HG03175 (cell line): ENCODE measurements around the gene UBAP1L.
"Not testable (repeated sequence)": the region's sequence is repeated elsewhere in the genome, so short reads cannot be mapped to it uniquely, and the experiment has no call there.

Experiments used
- ATAC-seq: cut with Tn5 transposase; IDR thresholded peaks from one replicate; pipeline ENCODE4 v1.9.1; 2021; ENCODE audit warnings: mild to moderate bottlenecking, moderate library complexity; ENCODE audit not compliant: unreplicated experiment

UBAP1L gene

DNA sequence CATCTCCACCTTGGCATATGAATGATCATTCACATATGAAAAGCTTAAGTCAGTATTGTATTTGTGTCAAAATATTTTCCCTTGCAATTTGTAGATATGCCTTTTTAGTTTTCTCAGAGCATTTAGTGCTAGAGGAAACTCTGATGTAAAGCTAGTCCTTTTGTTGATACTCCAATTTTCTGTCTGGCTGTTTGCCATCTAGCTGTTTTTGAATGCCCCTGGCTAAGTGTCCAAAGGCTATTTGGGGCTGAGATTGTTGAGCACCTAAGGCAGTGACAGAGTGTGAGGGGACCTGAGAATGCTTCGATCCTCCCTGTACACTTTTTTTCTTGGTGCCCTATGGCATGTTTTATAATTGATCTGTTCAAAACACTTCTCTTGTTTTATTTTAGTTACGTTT lies 66.8 kb downstream of the UBAP1L start:
- ATAC-seq, result no peak

DNA sequence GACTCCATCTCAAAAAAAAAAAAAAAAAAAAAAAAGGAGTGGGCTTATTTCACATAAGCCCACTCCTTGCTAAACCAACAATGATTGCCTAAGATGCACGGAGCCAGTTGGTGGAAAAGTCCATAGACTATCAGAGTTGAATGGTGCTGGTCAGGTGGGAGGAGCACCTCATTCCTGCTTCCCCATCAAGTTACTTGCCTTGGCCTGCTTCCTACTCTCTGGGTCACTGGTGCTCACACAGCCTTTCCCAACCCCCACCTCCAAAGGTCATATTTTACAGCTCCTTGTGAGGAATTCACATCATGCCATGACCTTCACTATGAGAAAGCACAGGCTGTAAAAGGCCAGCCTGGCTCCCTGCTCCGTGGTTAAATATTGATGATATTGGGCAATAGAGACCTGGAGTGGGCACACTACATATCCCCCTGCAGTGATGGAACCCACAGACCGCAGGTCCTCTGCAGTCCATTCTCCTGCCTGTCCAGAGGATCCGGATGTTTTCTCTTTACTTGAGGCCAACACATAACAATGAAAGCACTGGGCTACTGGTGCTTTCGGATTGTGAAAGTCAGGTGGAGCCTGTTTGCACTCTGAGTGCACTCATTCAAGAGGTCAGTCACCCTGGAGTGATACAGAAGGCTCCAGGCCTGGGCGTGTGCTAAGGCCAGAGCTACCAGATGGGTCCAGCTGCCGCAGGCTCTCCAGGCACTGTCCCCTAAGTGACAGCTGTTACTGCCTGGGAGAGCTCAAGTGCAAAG lies 70.1 kb downstream of the UBAP1L start, which contains the start of gene SLC51B:
Gene SLC51B, plus strand, starts transcription at position 664 of the 758 bp plus-strand sequence. CDS start 4,618 bp downstream, outside the sequence.
- no peak for ATAC-seq

DNA sequence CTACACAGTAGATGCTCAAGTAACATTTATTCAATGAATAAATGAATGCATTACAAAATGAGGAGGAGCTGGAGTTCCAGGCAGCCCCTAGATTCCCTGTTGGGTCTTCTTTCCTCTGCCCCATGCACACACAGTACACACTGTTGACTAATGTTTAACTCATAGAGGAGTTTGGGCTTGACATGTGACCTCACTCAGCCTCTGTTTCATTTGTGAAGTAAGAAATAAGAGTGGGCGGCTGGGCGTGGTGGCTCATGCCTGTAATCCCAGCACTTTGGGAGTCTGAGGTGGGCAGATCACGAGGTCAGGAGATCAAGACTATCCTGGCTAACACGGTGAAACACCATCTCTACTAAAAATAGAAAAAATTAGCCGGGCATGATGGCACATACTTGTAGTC lies 70.8 kb downstream of the UBAP1L start:
- ATAC-seq, result not testable (repeated sequence)

DNA sequence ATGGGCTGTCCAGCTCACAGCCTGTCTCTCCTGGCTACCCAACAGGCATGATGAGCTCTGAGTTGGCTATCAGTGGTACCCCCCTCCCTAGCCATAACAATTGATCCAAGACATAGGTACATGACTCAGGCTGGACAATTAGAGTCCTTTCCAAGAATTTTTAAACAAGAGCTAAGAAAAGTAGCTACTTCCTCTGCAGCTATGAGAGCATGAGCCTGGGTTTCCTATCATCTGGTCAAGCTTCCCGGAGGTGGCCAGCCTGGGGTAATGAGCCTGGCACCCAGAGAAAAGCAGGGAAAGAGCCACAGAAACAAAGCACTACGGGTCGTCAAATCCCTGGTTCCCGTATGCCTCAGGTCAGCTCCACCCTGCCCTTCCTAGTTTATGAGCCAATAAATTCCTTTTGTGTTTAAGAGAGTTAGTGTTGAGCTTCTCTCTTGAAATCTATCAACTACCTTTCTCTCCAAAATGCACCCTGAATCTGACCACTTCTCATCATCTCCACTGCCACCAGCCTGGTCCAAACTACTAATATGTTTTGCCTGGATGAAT lies 72.1 kb downstream of the UBAP1L start:
- no peak for ATAC-seq
